Body of pancreas (tissue), 4 donors: ENCODE measurements around the gene SNX4. TPM values are rescaled to one million over a fixed set of nuclear protein-coding genes. Genes with fewer than 3 reads are reported as not detected.
A peak's percentile ranks its signal among the peaks of the same experiment; 100 is the strongest.

Source experiments
- ATAC-seq: fragments of 150-250 bp; one replicate; pipeline ENCODE4 v1.9.1; 2016
- DNase-seq, 4 donors: peaks; one replicate each; pipeline ENCODE4 v3.0.0-alpha.2; 2019
- H3K27ac ChIP-seq, 4 donors: fragments of 200-600 bp; sonication (generic); 1 replicate in 3 of 4; 2 replicates in 1 of 4; pipeline versions ENCODE4 v1.5.1 to v1.6.1; 2016 to 2019; ENCODE audit warnings: mild to moderate bottlenecking in 1 of 4, mixed read lengths in 1 of 4, moderate library complexity in 1 of 4
- H3K27me3 ChIP-seq, 2 donors: fragments of 200-600 bp; sonication (generic); one replicate each; pipeline ENCODE4 v1.6.0; 2016; ENCODE audit warnings: mild to moderate bottlenecking in 1 of 2
- H3K36me3 ChIP-seq, 2 donors: fragments of 200-600 bp; sonication (generic); replicated peaks in 1 of 2; 2 replicates each; pipeline ENCODE4 v1.5.1; 2016; ENCODE audit warnings: low read depth in 2 of 2; ENCODE audit not compliant: insufficient read depth in 1 of 2
- H3K4me1 ChIP-seq: fragments of 200-600 bp; sonication (generic); one replicate; pipeline ENCODE4 v1.6.0; 2016
- H3K4me3 ChIP-seq, 2 donors: fragments of 200-600 bp; sonication (generic); 1 replicate in 1 of 2; 2 replicates in 1 of 2; pipeline ENCODE4 v1.5.1; 2016 to 2019
- H3K9me3 ChIP-seq, 3 donors: fragments of 200-600 bp; sonication (generic); 1 replicate in 2 of 3; 2 replicates in 1 of 3; pipeline ENCODE4 v1.5.1; 2016
- CTCF ChIP-seq, 7 experiments: fragments of 450-650 bp in 4 of 7; fragments of 200-600 bp in 3 of 7; sonication (generic) in 3 of 7; IDR thresholded peaks; one replicate each; pipeline ENCODE4 v1.5.1; 2016 to 2019; ENCODE audit warnings: antibody characterized with exemption in 7 of 7
- POLR2A ChIP-seq, 3 donors: fragments of 450-650 bp; IDR thresholded peaks; one replicate each; pipeline ENCODE4 v1.6.1; 2016; ENCODE audit warnings: antibody characterized with exemption in 3 of 3, mild to moderate bottlenecking in 2 of 3
- WGBS, 2 donors: methylation state at CpG; one replicate each; pipeline ENCODE4 v1.1.5; 2017; 5-methylcytosine and 5-hydroxymethylcytosine counted together
- intact Hi-C: fragments of 100-400 bp; cut with DNase I; formaldehyde crosslinking; loops from one replicate; pipeline ENCODE4 v1.15.1; 2023
- total RNA-seq, 2 donors: library from RNA; depleted of rRNA; stranded (reverse); fragments of >200 nt; gene quantifications; one replicate each; pipeline ENCODE4 v1.1.0, GENCODE V29; 2016

Gene SNX4
- total RNA-seq, 2 donors from 2014 or later: 32.3 to 38.4 TPM

- DNase-seq: no peak
- ATAC-seq: no peak
- no peaks in the 10 kb centered on the region for H3K36me3 ChIP-seq
- no peaks in the 10 kb centered on the region for H3K9me3 ChIP-seq
- 7 to 26% methylated on average over 1 of the region's 1 CpG for WGBS, 2 donors
- peaks cover 12% of the 10 kb centered on the region for H3K4me1 ChIP-seq
- H3K27ac ChIP-seq: peak overlapping the region in 1 of 4 donors; percentile 7
- intact Hi-C loops: no loop called here
- no peaks in the 10 kb centered on the region for H3K27me3 ChIP-seq
- TF ChIP-seq CTCF (IDR thresholded peaks at IDR 0.05): no peak
- TF ChIP-seq POLR2A (IDR thresholded peaks at IDR 0.05): no peak
- no peak overlapping the region for H3K4me3 ChIP-seq
These were observed 8.4 kb downstream of the SNX4 start for GRCh38 chr3:125511420-125512118.

GRCh38 chr3:125507128-125507527 is 12.9 kb downstream of the SNX4 start:
- ATAC-seq (no peak), DNase-seq (no peak)
- Histone ChIP-seq H3K27ac (no peak overlapping the region), H3K9me3 (no peaks in the 10 kb centered on the region), H3K4me1 (peaks cover 2% of the 10 kb centered on the region), H3K4me3 (no peak overlapping the region), H3K27me3 (no peaks in the 10 kb centered on the region), H3K36me3 (peaks cover 0 to 4% of the 10 kb centered on the region in 2 donors)
- no peak for TF ChIP-seq CTCF (IDR thresholded peaks at IDR 0.05)
- no peak for TF ChIP-seq POLR2A (IDR thresholded peaks at IDR 0.05)
- intact Hi-C loops: no loop called here
- WGBS, 2 donors: 92 to 100% methylated on average over 3 of the region's 3 CpGs

GRCh38 chr3:125498630-125499029 is 21.4 kb downstream of the SNX4 start:
- Histone ChIP-seq H3K4me3 (no peak overlapping the region), H3K9me3 (no peaks in the 10 kb centered on the region), H3K27ac (no peak overlapping the region), H3K27me3 (no peaks in the 10 kb centered on the region), H3K4me1 (no peaks in the 10 kb centered on the region), H3K36me3 (peaks cover 0 to 19% of the 10 kb centered on the region in 2 donors)
- intact Hi-C loops: no loop called here
- no peak for TF ChIP-seq POLR2A (IDR thresholded peaks at IDR 0.05)
- no peak for TF ChIP-seq CTCF (IDR thresholded peaks at IDR 0.05)
- ATAC-seq: no peak
- no peak for DNase-seq

GRCh38 chr3:125496701-125497100 is 23.3 kb downstream of the SNX4 start:
- ATAC-seq: no peak
- intact Hi-C loops: no loop called here
- no peak overlapping the region for H3K27ac ChIP-seq
- WGBS, 2 donors: 92 to 98% methylated on average over 2 of the region's 2 CpGs
- H3K4me3 ChIP-seq: no peak overlapping the region
- H3K9me3 ChIP-seq: no peaks in the 10 kb centered on the region
- no peaks in the 10 kb centered on the region for H3K4me1 ChIP-seq
- H3K36me3 ChIP-seq: peaks cover 0 to 24% of the 10 kb centered on the region in 2 donors
- H3K27me3 ChIP-seq: no peaks in the 10 kb centered on the region
- TF ChIP-seq POLR2A (IDR thresholded peaks at IDR 0.05) (no peak), CTCF (IDR thresholded peaks at IDR 0.05) (no peak)
- DNase-seq: no peak

- H3K27ac ChIP-seq: no peak overlapping the region
- H3K27me3 ChIP-seq: no peaks in the 10 kb centered on the region
- ATAC-seq: no peak
- TF ChIP-seq POLR2A (IDR thresholded peaks at IDR 0.05) (no peak), CTCF (IDR thresholded peaks at IDR 0.05) (no peak)
- 100% methylated on average over 1 of the region's 1 CpG for WGBS, 2 donors
- H3K36me3 ChIP-seq: peaks cover 0 to 4% of the 10 kb centered on the region in 2 donors
- H3K4me3 ChIP-seq: no peak overlapping the region
- no peak for DNase-seq
- H3K9me3 ChIP-seq: no peaks in the 10 kb centered on the region
- intact Hi-C loops: no loop called here
- no peaks in the 10 kb centered on the region for H3K4me1 ChIP-seq
These were observed 37.6 kb downstream of the SNX4 start for GRCh38 chr3:125482406-125482805.
